PC-9 (cell line): ENCODE results near the gene RFX4. TPM values are rescaled to one million over a fixed set of nuclear protein-coding genes. Genes with fewer than 3 reads are reported as not detected.

Experiments used
- BruUV-seq: library from RNA; stranded (reverse); fragments of 400-500 nt; replicated peaks from 2 replicates; lab custom pipeline; 2021; lab: Mats Ljungman, UMichigan
- CTCF ChIA-PET: fragments of 300-600 bp; sonication (Branson Sonifier 250); formaldehyde crosslinking; loops from one replicate; lab custom pipeline; 2022; ENCODE audit warnings: antibody characterized with exemption; lab: Charles Lee
- POLR2A ChIA-PET: fragments of 300-600 bp; sonication (Branson Sonifier 250); formaldehyde crosslinking; loops from one replicate; lab custom pipeline; 2022; ENCODE audit warnings: antibody characterized with exemption; ENCODE audit not compliant: unreplicated experiment; lab: Charles Lee
- DNase-seq, 2 experiments: peaks; one replicate each; pipeline versions ENCODE4 v3.0.0 to v3.0.0-alpha.2; 2015 to 2022; ENCODE audit warnings: mixed read lengths in 1 of 2
- H2AFZ ChIP-seq: fragments of 200-600 bp; sonication (generic); 2 replicates; pipeline ENCODE4 v1.8.1; 2017; ENCODE audit warnings: antibody characterized with exemption
- H3F3A ChIP-seq: fragments of 200-600 bp; sonication (generic); 2 replicates; pipeline ENCODE4 v1.8.1; 2017; ENCODE audit warnings: antibody characterized with exemption, mild to moderate bottlenecking, low read depth; ENCODE audit not compliant: insufficient read depth
- H3K27ac ChIP-seq: fragments of 200-600 bp; sonication (generic); 2 replicates; pipeline ENCODE4 v1.6.1; 2016; ENCODE audit warnings: mixed run types
- H3K27me3 ChIP-seq: fragments of 200-600 bp; sonication (generic); 2 replicates; pipeline ENCODE4 v1.6.1; 2016; ENCODE audit warnings: low read depth, mixed run types; ENCODE audit not compliant: insufficient read depth
- H3K36me3 ChIP-seq: fragments of 200-600 bp; sonication (generic); 2 replicates; pipeline ENCODE4 v1.6.1; 2016; ENCODE audit warnings: low read depth, mixed run types
- H3K4me1 ChIP-seq: fragments of 200-600 bp; sonication (generic); replicated peaks from 2 replicates; pipeline ENCODE4 v1.6.1; 2016; ENCODE audit warnings: mixed run types; ENCODE audit not compliant: insufficient read depth
- H3K4me2 ChIP-seq: fragments of 200-600 bp; sonication (generic); 2 replicates; pipeline ENCODE4 v1.6.1; 2017; ENCODE audit warnings: mixed run types
- H3K4me3 ChIP-seq: fragments of 200-600 bp; sonication (generic); 2 replicates; pipeline ENCODE4 v1.6.1; 2016; ENCODE audit warnings: mixed run types
- H3K79me2 ChIP-seq: fragments of 200-600 bp; sonication (generic); 2 replicates; pipeline ENCODE4 v1.6.1; 2017; ENCODE audit warnings: low read depth, mixed run types
- H3K9me2 ChIP-seq: fragments of 200-600 bp; sonication (generic); 2 replicates; pipeline ENCODE4 v1.8.1; 2017; ENCODE audit warnings: mild to moderate bottlenecking; ENCODE audit not compliant: insufficient read depth
- H3K9me3 ChIP-seq: fragments of 200-600 bp; sonication (generic); 2 replicates; pipeline ENCODE4 v1.8.1; 2016; ENCODE audit warnings: low read depth; ENCODE audit not compliant: insufficient read depth
- H4K20me1 ChIP-seq: fragments of 200-600 bp; sonication (generic); 2 replicates; pipeline ENCODE4 v1.8.1; 2017; ENCODE audit not compliant: insufficient read depth
- EZH2 ChIP-seq: fragments of 200-600 bp; sonication (generic); IDR thresholded peaks from 2 replicates; pipeline ENCODE4 v1.8.0; 2017; ENCODE audit warnings: antibody characterized with exemption, low read depth
- intact Hi-C: fragments of 100-400 bp; cut with micrococcal nuclease; formaldehyde crosslinking; loops from one replicate; pipeline ENCODE4 v1.10.0; 2022; ENCODE audit not compliant: unreplicated experiment
- total RNA-seq: library from RNA; stranded (reverse); gene quantifications from 2 replicates; pipeline ENCODE4 v1.2.3, GENCODE V29; 2021
- TF ChIP-seq, protein P1 (sequence below): fragments of 200-600 bp; sonication (generic); conservative IDR thresholded peaks from 2 replicates; pipeline ENCODE4 v1.6.1; 2017; ENCODE audit warnings: mixed run types, antibody characterized with exemption, mild to moderate bottlenecking, moderate library complexity

RFX4 gene
- total RNA-seq, 1 experiment from 2014 or later: not detected

DNA sequence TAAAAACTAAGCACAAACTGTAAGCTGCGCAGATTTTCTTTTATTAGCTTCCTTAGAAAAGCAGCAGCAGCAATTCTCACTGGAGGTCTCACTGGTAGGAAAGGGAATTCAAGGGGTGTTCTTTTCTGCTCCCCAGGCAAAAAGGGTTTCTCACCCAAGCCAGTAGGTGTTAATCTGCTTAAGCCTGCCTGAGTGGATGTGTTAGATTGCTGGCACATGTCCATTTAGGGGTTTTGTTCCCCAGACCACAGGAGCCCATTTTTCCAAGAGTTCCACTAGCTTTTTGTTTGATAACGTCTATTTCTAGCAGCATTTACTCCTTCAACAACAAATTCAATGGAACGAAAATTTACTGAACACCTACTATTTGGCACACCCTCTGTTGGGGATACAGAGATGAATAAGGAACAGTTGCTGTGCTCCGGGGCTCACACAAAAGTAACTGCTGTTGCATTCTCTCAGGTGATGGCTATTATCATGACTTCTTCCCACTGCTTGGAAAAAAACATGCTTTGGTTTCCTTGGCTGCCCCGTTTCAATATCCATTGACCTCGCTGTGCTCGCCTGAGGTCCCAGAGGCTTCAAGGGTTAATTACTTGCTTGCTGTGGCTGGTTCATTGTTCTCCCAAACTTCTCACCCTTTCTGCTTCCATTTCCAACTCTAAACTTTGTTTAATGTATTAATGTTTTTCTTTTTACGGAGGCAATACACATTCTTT lies 160.6 kb downstream of the RFX4 start:
- no TSS peak for BruUV-seq
- no peaks in the 10 kb centered on the region for H3K9me3 ChIP-seq

DNA sequence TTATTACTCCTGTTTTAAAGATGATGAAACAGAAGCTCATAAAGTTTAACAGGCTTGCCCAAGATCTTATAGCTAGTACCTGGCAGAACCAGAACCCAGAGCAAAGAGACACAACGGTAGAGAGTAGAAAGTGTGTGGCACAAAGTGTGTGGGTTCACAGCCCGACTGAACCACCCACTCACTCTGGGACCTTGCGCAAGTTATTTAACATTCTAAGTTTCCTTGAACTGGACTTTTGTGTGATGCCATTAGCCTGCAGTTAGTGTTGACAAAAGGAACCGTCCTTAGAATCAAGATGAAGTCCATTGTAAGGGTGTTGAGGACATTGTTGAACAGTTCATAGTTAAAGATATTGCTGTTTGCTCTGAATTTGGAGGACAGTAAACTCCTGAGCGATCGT lies 161.8 kb downstream of the RFX4 start:
- TF ChIP-seq, protein P1, sequence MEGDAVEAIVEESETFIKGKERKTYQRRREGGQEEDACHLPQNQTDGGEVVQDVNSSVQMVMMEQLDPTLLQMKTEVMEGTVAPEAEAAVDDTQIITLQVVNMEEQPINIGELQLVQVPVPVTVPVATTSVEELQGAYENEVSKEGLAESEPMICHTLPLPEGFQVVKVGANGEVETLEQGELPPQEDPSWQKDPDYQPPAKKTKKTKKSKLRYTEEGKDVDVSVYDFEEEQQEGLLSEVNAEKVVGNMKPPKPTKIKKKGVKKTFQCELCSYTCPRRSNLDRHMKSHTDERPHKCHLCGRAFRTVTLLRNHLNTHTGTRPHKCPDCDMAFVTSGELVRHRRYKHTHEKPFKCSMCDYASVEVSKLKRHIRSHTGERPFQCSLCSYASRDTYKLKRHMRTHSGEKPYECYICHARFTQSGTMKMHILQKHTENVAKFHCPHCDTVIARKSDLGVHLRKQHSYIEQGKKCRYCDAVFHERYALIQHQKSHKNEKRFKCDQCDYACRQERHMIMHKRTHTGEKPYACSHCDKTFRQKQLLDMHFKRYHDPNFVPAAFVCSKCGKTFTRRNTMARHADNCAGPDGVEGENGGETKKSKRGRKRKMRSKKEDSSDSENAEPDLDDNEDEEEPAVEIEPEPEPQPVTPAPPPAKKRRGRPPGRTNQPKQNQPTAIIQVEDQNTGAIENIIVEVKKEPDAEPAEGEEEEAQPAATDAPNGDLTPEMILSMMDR: no peak
- TF ChIP-seq EZH2: no peak
- Histone ChIP-seq H3K4me3 (no peak overlapping the region), H3K27ac (no peak overlapping the region), H3K9me2 (no peaks in the 10 kb centered on the region), H3K36me3 (no peaks in the 10 kb centered on the region), H4K20me1 (no peaks in the 10 kb centered on the region), H2AFZ (no peak overlapping the region), H3F3A (no peaks in the 10 kb centered on the region), H3K4me1 (no peaks in the 10 kb centered on the region), H3K4me2 (no peak overlapping the region), H3K79me2 (no peaks in the 10 kb centered on the region), H3K27me3 (peaks cover 7% of the 10 kb centered on the region; the same call in 1 of the 2 replicates), H3K9me3 (no peaks in the 10 kb centered on the region)
- CTCF ChIA-PET: no interaction called here
- DNase-seq: no peak
- no TSS peak for BruUV-seq
- intact Hi-C loops: no loop called here
- POLR2A ChIA-PET: no interaction called here

More for the DNA sequence above, 160.6 kb downstream of the RFX4 start:
- Histone ChIP-seq H3K36me3 (no peaks in the 10 kb centered on the region), H3K27me3 (peaks cover 7% of the 10 kb centered on the region; the same call in 1 of the 2 replicates), H4K20me1 (no peaks in the 10 kb centered on the region), H3K79me2 (no peaks in the 10 kb centered on the region), H3K4me3 (no peak overlapping the region), H2AFZ (no peak overlapping the region), H3K9me2 (no peaks in the 10 kb centered on the region), H3F3A (no peaks in the 10 kb centered on the region), H3K4me1 (no peaks in the 10 kb centered on the region), H3K27ac (no peak overlapping the region), H3K4me2 (no peak overlapping the region)
- CTCF ChIA-PET: no interaction called here
- POLR2A ChIA-PET: no interaction called here
- intact Hi-C loops: no loop called here
- TF ChIP-seq, protein P1: no peak
- TF ChIP-seq EZH2: no peak
- DNase-seq: no peak

DNA sequence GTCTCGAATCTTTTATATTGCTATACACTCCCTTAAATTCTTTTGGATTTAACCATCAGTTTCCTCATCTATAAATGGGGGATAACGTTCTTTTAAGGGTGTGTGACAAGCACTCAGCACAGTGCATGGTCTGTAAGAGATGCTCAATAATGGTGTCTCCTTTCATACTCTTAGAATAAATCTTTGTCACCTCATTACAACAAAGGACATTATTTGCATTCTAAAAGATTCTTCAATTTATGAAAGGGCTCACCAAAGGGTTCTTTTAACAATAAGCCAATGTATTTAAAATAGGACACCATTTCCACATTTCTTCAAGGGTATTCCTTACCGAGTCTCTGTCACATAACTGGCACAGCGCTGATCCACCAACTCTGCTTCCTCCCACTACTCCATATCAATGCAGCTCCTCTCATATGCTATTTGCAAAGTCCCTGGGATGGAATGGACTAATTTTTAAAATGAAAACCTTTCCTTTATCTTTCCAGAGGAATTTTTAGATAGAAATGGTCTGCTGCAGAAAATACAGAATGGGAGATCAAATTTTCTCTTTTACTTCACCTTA lies 162.5 kb downstream of the RFX4 start:
- Histone ChIP-seq H3K9me2 (no peaks in the 10 kb centered on the region), H3K9me3 (no peaks in the 10 kb centered on the region), H2AFZ (no peak overlapping the region), H3K4me2 (no peak overlapping the region), H3K27me3 (peaks cover 7% of the 10 kb centered on the region; the same call in 1 of the 2 replicates), H3K4me3 (no peak overlapping the region), H3K36me3 (no peaks in the 10 kb centered on the region), H3K4me1 (no peaks in the 10 kb centered on the region), H3K27ac (no peak overlapping the region), H4K20me1 (no peaks in the 10 kb centered on the region), H3F3A (no peaks in the 10 kb centered on the region), H3K79me2 (no peaks in the 10 kb centered on the region)
- intact Hi-C loops: no loop called here
- POLR2A ChIA-PET: no interaction called here
- TF ChIP-seq, protein P1: no peak
- no peak for TF ChIP-seq EZH2
- no peak for DNase-seq
- CTCF ChIA-PET: no interaction called here
- no TSS peak for BruUV-seq
